ENCODE results near the gene TPTE2.

GRCh38 chr13:19596086-19596485, 34.8 kb upstream of the TPTE2 start:
- TF ChIP-seq ZNF8 (CRISPR knock-in tag; IDR thresholded peaks at IDR 0.05) (no peak), ZFP30 (CRISPR knock-in tag; IDR thresholded peaks at IDR 0.05) (no peak), TCF4 (CRISPR knock-in tag; IDR thresholded peaks at IDR 0.05; ENCODE audit: borderline replicate concordance) (no peak), ESRRG (CRISPR knock-in tag; IDR thresholded peaks at IDR 0.05) (no peak), RARB (CRISPR knock-in tag; IDR thresholded peaks at IDR 0.05) (no peak)

All from SK-N-SH treated with all-trans-retinoic acid at 6 μM for 48 hours (cell line).